ENCODE results near the gene TBR1. TPM values are rescaled to one million over a fixed set of nuclear protein-coding genes. Genes with fewer than 3 reads are reported as not detected.

The TBR1 gene
- total and polyA plus RNA-seq, 4 donors, result under 0.01 TPM; not detected in 3

GRCh38 chr2:161414042-161415033 is 1.8 kb upstream of the TBR1 start:
- no peak overlapping the region for H3K9ac ChIP-seq (ENCODE audit: low read depth in 1 of 2, low read length in 2 of 2)
- DNase-seq (ENCODE audit: low spot score), result peak; percentile 36
- no peaks in the 10 kb centered on the region for H3K9me3 ChIP-seq (ENCODE audit: control insufficient read depth in 4 of 4, low read length in 3 of 4)
- peaks cover 21 to 45% (median 29%) of the 10 kb centered on the region in 4 donors for H3K4me1 ChIP-seq (ENCODE audit: control insufficient read depth in 4 of 4, insufficient read depth in 4 of 4, low read length in 3 of 4)
- H3K27me3 ChIP-seq (ENCODE audit: control insufficient read depth in 4 of 4, insufficient read depth in 4 of 4, low read length in 3 of 4), result peaks cover 0 to 17% (median 7%) of the 10 kb centered on the region in 4 donors
- peak overlapping the region in 2 of 3 donors; percentile 16 to 52 for H3K4me3 ChIP-seq (ENCODE audit: low read depth in 1 of 3, low read length in 3 of 3)
- peaks cover 0 to 4% (median 2%) of the 10 kb centered on the region in 4 donors for H3K36me3 ChIP-seq (ENCODE audit: control insufficient read depth in 4 of 4, insufficient read depth in 3 of 4, low read depth in 1 of 4, low read length in 3 of 4)
- 6% methylated on average over 69 of the region's 69 CpGs for WGBS
- no peak overlapping the region for H3K27ac ChIP-seq (ENCODE audit: low read depth in 1 of 2, low read length in 2 of 2)
- TF ChIP-seq FOXA2 (IDR thresholded peaks at IDR 0.05) (no peak), FOXA1 (IDR thresholded peaks at IDR 0.05) (no peak), YY1 (IDR thresholded peaks at IDR 0.05) (no peak), REST (IDR thresholded peaks at IDR 0.05) (no peak), JUND (IDR thresholded peaks at IDR 0.05) (no peak), RAD21 (IDR thresholded peaks at IDR 0.05) (no peak), HNF4G (IDR thresholded peaks at IDR 0.05) (no peak), ATF3 (IDR thresholded peaks at IDR 0.05) (no peak), NR2F2 (IDR thresholded peaks at IDR 0.05) (no peak), MAX (IDR thresholded peaks at IDR 0.05) (no peak), GABPA (IDR thresholded peaks at IDR 0.05 in 1 of 2, conservative IDR thresholded peaks at IDR 0.05 in 1 of 2) (no peak), RXRA (IDR thresholded peaks at IDR 0.05) (no peak), SP1 (IDR thresholded peaks at IDR 0.05) (no peak), TAF1 (conservative IDR thresholded peaks at IDR 0.05) (no peak), ZBTB33 (IDR thresholded peaks at IDR 0.05) (no peak)

Data from liver (tissue), 9 donors.